Right cardiac atrium (tissue), 5 donors: ENCODE results near the gene GPR148. TPM values are rescaled to one million over a fixed set of nuclear protein-coding genes. Genes with fewer than 3 reads are reported as not detected.

Experiments used
- ATAC-seq, 2 donors: fragments of 200-7000 bp; cut with Tn5 transposase; one replicate each; pipeline versions ENCODE4 v1.8.0 to v1.9.1; 2020; ENCODE audit warnings: moderate library complexity in 2 of 2, mild to moderate bottlenecking in 1 of 2
- DNase-seq, 3 donors: peaks; one replicate each; pipeline ENCODE4 v3.0.0-alpha.2; 2020
- H3K27ac ChIP-seq: one replicate; pipeline ENCODE4 v1.5.1; 2013; ENCODE audit warnings: mild to moderate bottlenecking, low read length, control low read depth, moderate library complexity
- H3K27me3 ChIP-seq: one replicate; pipeline ENCODE4 v1.6.1; 2013; ENCODE audit not compliant: control insufficient read depth, insufficient read depth
- H3K4me1 ChIP-seq: one replicate; pipeline ENCODE4 v1.6.1; 2013; ENCODE audit warnings: low read length; ENCODE audit not compliant: control insufficient read depth, insufficient read depth
- H3K4me3 ChIP-seq: one replicate; pipeline ENCODE4 v1.5.1; 2013; ENCODE audit warnings: low read length, control low read depth
- H3K9me3 ChIP-seq: one replicate; pipeline ENCODE4 v1.6.1; 2013; ENCODE audit warnings: low read length; ENCODE audit not compliant: control insufficient read depth
- WGBS: extraction: QIAGEN DNeasy Blood & Tissue Kit; methylation state at CpG from one replicate; pipeline ENCODE4 v1.1.7; 2013; 5-methylcytosine and 5-hydroxymethylcytosine counted together
- intact Hi-C, 4 donors: fragments of 100-400 bp; cut with DNase I; formaldehyde crosslinking; loops; one replicate each; pipeline versions ENCODE4 v1.11.0 to v1.14.0; 2022 to 2023
- polyA plus RNA-seq: library from polyadenylated mRNA; stranded (reverse); fragments of 200-250 nt; gene quantifications from one replicate; pipeline ENCODE4 v1.2.3, GENCODE V29; 2013
- total RNA-seq, 4 donors: library from RNA; stranded (reverse); fragmentation: NEBNext Ultra II Directional; extraction: Animal tissue kit (Norgen Biotek cat#: 25700); gene quantifications; one replicate each; pipeline ENCODE4 v1.2.1, GENCODE V29; 2021
- donor health status: healthy with polysubstance abuse.
- donor health status: DM: no; HTN: yes; CAD: no.
- donor health status: DM: no; HTN: no; CAD: no.
- donor health status: DM: no; HTN: yes; CAD: no; lungs with severe emphysema.
- donor health status: DM: yes; HTN: yes; CAD: no.

Gene GPR148
- total and polyA plus RNA-seq, 5 donors: not detected

DNA sequence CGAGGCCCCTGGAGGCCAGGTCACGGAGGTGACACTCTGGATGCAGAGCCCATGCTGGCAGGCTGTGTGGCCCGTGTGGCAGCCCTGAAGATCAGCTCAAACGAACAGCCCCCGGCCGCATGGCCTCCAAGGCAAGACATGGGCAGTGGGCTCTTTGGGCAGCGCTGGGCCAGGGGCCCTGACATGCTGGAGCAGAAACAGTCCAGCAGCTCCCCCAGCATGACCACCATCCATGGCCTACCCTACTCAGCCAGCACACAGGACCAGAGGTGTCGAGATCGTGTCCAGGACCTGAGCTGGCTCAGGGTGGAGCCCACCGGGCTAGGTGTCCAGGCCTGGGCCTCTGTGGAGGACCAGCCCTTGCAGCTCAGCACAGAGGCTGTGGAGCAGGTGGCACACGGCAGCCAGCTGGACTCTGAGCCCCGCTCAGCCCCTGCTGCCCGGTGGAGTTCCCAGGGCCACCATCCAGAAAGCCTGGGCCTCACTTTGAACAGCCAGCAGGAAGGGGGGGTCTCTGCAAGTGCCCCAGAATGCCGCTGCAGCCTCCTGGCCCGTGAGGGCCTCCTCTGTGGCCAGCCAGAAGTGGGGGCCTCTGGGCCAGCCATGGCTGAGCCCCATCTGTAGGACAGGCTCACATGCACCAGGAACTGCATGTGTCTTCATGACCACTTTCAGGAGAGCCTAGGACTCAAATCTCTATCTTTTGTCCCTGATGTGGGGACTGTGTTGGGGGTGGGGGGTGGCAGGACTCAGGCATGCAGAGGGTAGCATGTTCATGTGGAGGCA, 35.4 kb downstream of the GPR148 start:
- 89% methylated on average over 15 of the region's 15 CpGs for WGBS
- no peak overlapping the region for H3K27ac ChIP-seq
- DNase-seq (no peak), ATAC-seq (peak in 1 of 2 donors; percentile 12)
- H3K4me1 ChIP-seq: no peaks in the 10 kb centered on the region
- intact Hi-C loops: no loop called here
- H3K27me3 ChIP-seq: no peaks in the 10 kb centered on the region
- no peaks in the 10 kb centered on the region for H3K9me3 ChIP-seq
- no peak overlapping the region for H3K4me3 ChIP-seq

GRCh38 chr2:130764821-130765115, 35.9 kb downstream of the GPR148 start:
- WGBS: 87% methylated on average over 5 of the region's 5 CpGs
- Histone ChIP-seq H3K27ac (no peak overlapping the region), H3K27me3 (no peaks in the 10 kb centered on the region), H3K9me3 (no peaks in the 10 kb centered on the region), H3K4me1 (no peaks in the 10 kb centered on the region), H3K4me3 (no peak overlapping the region)
- DNase-seq: no peak
- no peak for ATAC-seq
- intact Hi-C loops: no loop called here

GRCh38 chr2:130765464-130765863, 36.6 kb downstream of the GPR148 start:
- 82% methylated on average over 6 of the region's 6 CpGs for WGBS
- H3K27ac ChIP-seq: no peak overlapping the region
- H3K4me1 ChIP-seq: no peaks in the 10 kb centered on the region
- H3K4me3 ChIP-seq: no peak overlapping the region
- DNase-seq (no peak), ATAC-seq (no peak)
- intact Hi-C loops: no loop called here
- no peaks in the 10 kb centered on the region for H3K27me3 ChIP-seq
- H3K9me3 ChIP-seq: no peaks in the 10 kb centered on the region

DNA sequence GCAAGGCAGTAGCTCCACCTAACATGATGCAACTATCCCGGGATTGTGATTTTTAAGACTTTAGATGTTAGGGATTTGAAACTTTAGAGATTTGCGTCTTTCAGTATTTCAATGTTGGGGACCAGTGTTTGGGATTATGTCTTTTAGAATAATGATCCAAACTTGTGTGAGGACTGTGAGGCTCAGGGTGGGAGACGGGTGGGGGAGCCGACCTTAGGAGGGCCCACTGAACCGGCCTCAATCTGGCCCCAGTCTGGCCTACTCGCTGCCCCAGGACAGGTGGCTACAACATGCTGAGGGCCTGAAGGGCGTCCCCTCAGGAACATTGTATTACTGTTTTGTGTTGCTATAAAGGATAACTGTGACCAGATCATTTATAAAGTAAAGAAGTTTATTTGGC, 37.2 kb downstream of the GPR148 start:
- ATAC-seq (no peak), DNase-seq (no peak)
- whole genome bisulfite sequencing: 91% methylated on average over 7 of the region's 7 CpGs
- Histone ChIP-seq H3K27me3 (no peaks in the 10 kb centered on the region), H3K27ac (no peak overlapping the region), H3K4me3 (no peak overlapping the region), H3K4me1 (no peaks in the 10 kb centered on the region), H3K9me3 (no peaks in the 10 kb centered on the region)
- intact Hi-C loops: no loop called here

GRCh38 chr2:130766711-130767407, 38.0 kb downstream of the GPR148 start:
- Histone ChIP-seq H3K27me3 (no peaks in the 10 kb centered on the region), H3K27ac (no peak overlapping the region), H3K4me1 (no peaks in the 10 kb centered on the region), H3K4me3 (no peak overlapping the region), H3K9me3 (no peaks in the 10 kb centered on the region)
- ATAC-seq: no peak
- DNase-seq: no peak
- intact Hi-C loops: no loop called here
- 75% methylated on average over 12 of the region's 12 CpGs for WGBS

DNA sequence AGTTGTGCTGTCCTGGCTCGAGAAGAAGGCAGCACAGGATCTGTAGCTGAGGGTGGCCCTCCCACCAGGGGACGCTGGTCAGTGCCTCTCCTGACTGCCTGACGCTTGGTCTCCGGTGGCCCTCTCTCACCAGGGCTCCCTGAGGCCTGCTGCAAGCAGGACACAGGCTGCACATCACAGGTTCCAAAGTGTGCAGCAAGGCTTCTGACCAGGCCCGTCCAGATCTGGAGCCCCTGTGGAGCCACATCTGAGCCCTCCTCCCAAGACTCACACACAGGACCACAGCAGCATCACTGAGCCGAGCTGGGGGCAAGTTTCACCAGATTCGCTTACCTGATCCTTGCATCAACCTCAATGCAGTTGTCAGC, 38.5 kb downstream of the GPR148 start:
- intact Hi-C loops: no loop called here
- no peak overlapping the region for H3K27ac ChIP-seq
- ATAC-seq (no peak), DNase-seq (no peak)
- no peak overlapping the region for H3K4me3 ChIP-seq
- H3K9me3 ChIP-seq: no peaks in the 10 kb centered on the region
- H3K4me1 ChIP-seq: no peaks in the 10 kb centered on the region
- 69% methylated on average over 7 of the region's 7 CpGs for WGBS
- H3K27me3 ChIP-seq: no peaks in the 10 kb centered on the region

GRCh38 chr2:130768191-130768855, 39.5 kb downstream of the GPR148 start:
- intact Hi-C loops: no loop called here
- no peak overlapping the region for H3K4me3 ChIP-seq
- no peaks in the 10 kb centered on the region for H3K4me1 ChIP-seq
- 80% methylated on average over 17 of the region's 17 CpGs for WGBS
- H3K9me3 ChIP-seq: no peaks in the 10 kb centered on the region
- no peak overlapping the region for H3K27ac ChIP-seq
- no peak for DNase-seq
- no peaks in the 10 kb centered on the region for H3K27me3 ChIP-seq
- ATAC-seq: no peak

DNA sequence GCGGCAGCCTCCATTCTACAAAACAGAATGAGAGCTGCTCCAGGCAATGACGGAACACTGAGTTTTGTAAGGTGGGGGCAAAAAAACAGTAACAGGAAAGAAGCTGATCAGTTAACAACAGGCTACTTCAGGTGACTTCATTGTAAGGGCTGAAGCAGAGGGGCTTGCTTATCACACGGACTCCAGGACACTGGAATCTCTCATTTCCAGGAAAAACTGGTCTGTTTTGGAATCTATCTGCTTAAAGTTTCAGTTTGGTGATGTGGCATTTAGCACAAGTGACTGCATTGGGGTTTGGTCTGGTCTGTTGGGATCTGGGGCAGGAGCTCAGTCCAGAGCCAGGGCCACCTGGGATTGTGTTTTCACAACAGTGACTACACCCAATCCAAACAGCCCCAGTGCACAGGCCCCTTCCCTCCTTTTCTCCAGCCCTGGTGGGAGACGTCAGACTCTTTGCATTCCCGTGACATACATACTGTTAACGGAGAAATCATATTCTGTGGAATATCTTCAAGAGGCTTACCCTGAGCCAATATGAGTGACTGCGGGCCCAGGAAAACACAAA, 40.6 kb downstream of the GPR148 start:
- 61% methylated on average over 7 of the region's 7 CpGs for WGBS
- DNase-seq (no peak), ATAC-seq (no peak)
- Histone ChIP-seq H3K4me3 (no peak overlapping the region), H3K9me3 (no peaks in the 10 kb centered on the region), H3K27me3 (no peaks in the 10 kb centered on the region), H3K27ac (no peak overlapping the region), H3K4me1 (no peaks in the 10 kb centered on the region)
- intact Hi-C loops: no loop called here

- ATAC-seq (peak; percentile 63 to 68), DNase-seq (no peak)
- intact Hi-C loops: no loop called here
- no peaks in the 10 kb centered on the region for H3K4me1 ChIP-seq
- 38% methylated on average over 4 of the region's 4 CpGs for WGBS
- no peaks in the 10 kb centered on the region for H3K27me3 ChIP-seq
- no peak overlapping the region for H3K27ac ChIP-seq
- H3K9me3 ChIP-seq: no peaks in the 10 kb centered on the region
- H3K4me3 ChIP-seq: no peak overlapping the region
Measured at GRCh38 chr2:130776550-130776949, 47.7 kb downstream of the GPR148 start.

DNA sequence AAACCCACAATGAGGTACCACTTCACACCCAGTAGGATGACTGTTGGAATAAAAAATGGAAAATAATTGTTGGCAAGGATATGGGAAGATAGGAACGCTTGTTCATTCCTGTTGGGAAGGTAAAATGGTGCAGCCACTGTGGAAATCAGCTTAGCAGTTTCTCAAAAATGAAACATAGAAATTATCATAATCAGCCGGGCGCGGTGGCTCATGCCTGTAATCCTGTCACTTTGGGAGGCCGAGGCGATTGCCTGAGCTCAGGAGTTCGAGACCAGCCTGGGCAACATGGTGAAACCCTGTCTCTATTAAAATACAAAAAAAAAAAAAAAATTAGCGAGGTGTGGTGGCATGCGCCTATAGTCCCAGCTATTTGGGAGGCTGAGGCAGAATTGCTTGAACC, 49.9 kb downstream of the GPR148 start:
- H3K4me1 ChIP-seq: no peaks in the 10 kb centered on the region
- H3K9me3 ChIP-seq: no peaks in the 10 kb centered on the region
- intact Hi-C loops: no loop called here
- no peak overlapping the region for H3K27ac ChIP-seq
- ATAC-seq (no peak), DNase-seq (no peak)
- H3K27me3 ChIP-seq: no peaks in the 10 kb centered on the region
- 91% methylated on average over 9 of the region's 9 CpGs for WGBS
- H3K4me3 ChIP-seq: no peak overlapping the region
